Natural killer cell (primary cell): ENCODE measurements around the gene KCTD19. TPM values are rescaled to one million over a fixed set of nuclear protein-coding genes. Genes with fewer than 3 reads are reported as not detected.

Experiments
- ATAC-seq, 3 donors: fragments of 150-1000 bp in 2 of 3; fragments of 200-7000 bp in 1 of 3; cut with Tn5 transposase; 1 replicate in 1 of 3; 2 replicates in 2 of 3; pipeline ENCODE4 v1.10.0; 2021; ENCODE audit warnings: mild to moderate bottlenecking in 2 of 3, moderate library complexity in 2 of 3
- DNase-seq, 2 donors: peaks; one replicate each; pipeline versions ENCODE4 v3.0.0 to v3.0.0-alpha.2; 2013 to 2021; ENCODE audit warnings: mixed read lengths in 1 of 2
- H3K27ac ChIP-seq: one replicate; pipeline ENCODE4 v1.5.1; 2013; ENCODE audit warnings: mild to moderate bottlenecking, low read length
- H3K27me3 ChIP-seq: one replicate; pipeline ENCODE4 v1.6.1; 2013; ENCODE audit warnings: low read length; ENCODE audit not compliant: control insufficient read depth, insufficient read depth
- H3K36me3 ChIP-seq: one replicate; pipeline ENCODE4 v1.6.1; 2013; ENCODE audit warnings: low read length; ENCODE audit not compliant: control insufficient read depth, insufficient read depth
- H3K4me1 ChIP-seq: one replicate; pipeline ENCODE4 v1.6.1; 2013; ENCODE audit warnings: low read length; ENCODE audit not compliant: control insufficient read depth, insufficient read depth
- H3K4me3 ChIP-seq: one replicate; pipeline ENCODE4 v1.5.1; 2013; ENCODE audit warnings: low read length
- H3K9me3 ChIP-seq: one replicate; pipeline ENCODE4 v1.6.1; 2013; ENCODE audit warnings: low read length; ENCODE audit not compliant: control insufficient read depth, insufficient read depth
- H3K27ac Mint-ChIP-seq, 2 donors: one replicate each; pipeline ENCODE4 v1.8.0; 2022; ENCODE audit warnings: mild to moderate bottlenecking in 2 of 2, mixed read lengths in 2 of 2, moderate library complexity in 1 of 2
- H3K27me3 Mint-ChIP-seq, 2 donors: one replicate each; pipeline ENCODE4 v1.8.0; 2022; ENCODE audit warnings: low read depth in 2 of 2, mixed read lengths in 2 of 2
- H3K36me3 Mint-ChIP-seq: one replicate; pipeline ENCODE4 v1.8.0; 2022; ENCODE audit warnings: mixed read lengths
- H3K4me1 Mint-ChIP-seq, 2 donors: one replicate each; pipeline ENCODE4 v1.8.0; 2022; ENCODE audit warnings: mixed read lengths in 2 of 2
- H3K4me3 Mint-ChIP-seq: one replicate; pipeline ENCODE4 v1.8.0; 2022; ENCODE audit warnings: mild to moderate bottlenecking, moderate library complexity, mixed read lengths
- H3K9me3 Mint-ChIP-seq, 2 donors: one replicate each; pipeline ENCODE4 v1.8.0; 2022; ENCODE audit warnings: mixed read lengths in 2 of 2
- WGBS: methylation state at CpG from one replicate; pipeline ENCODE4 v1.1.7; 2013; ENCODE audit warnings: missing lambda C conversion rate; ENCODE audit not compliant: insufficient coverage; 5-methylcytosine and 5-hydroxymethylcytosine counted together
- intact Hi-C: fragments of 100-400 bp; cut with micrococcal nuclease; formaldehyde crosslinking; loops from one replicate; pipeline ENCODE4 v1.14.2; 2022
- total RNA-seq, 4 donors: library from RNA; stranded (reverse); fragments of 120-200 nt in 1 of 4; gene quantifications; one replicate each; pipeline versions ENCODE4 v1.2.3 to v1.2.4, GENCODE V29; 2013 to 2022
- TF ChIP-seq, protein P1 (sequence below): fragments of 200-600 bp; IDR thresholded peaks from one replicate; pipeline ENCODE4 v1.8.0; 2022; ENCODE audit warnings: antibody characterized with exemption

Gene KCTD19
- total RNA-seq, 3 donors from 2014 or later (not counting 1 experiment from before 2014, with no cell fraction given) = not detected

DNA sequence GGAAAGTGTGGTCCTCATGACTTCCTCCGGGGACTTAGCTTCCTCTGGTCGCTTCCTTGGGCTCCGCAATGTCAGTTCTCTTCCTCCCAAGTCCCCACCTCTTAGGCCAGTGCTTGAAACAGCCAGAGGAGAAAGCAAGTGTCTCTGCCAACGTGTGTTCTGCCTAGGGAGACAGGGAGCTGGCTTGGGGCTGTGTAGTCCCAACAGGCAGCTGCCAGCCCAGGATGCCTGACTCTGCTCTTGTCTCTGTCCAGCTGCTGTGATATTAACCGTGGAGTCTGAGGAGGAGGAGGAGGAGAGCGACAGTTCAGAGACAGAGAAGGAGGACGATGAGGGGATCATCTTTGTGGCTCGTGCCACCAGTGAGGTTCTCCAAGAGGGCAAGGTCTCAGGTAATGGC, 60.7 kb downstream of the KCTD19 start:
- H3K36me3 ChIP-seq = no peaks in the 10 kb centered on the region
- no peaks in the 10 kb centered on the region for H3K9me3 ChIP-seq
- no peak overlapping the region for H3K27ac Mint-ChIP-seq
- H3K4me1 ChIP-seq = no peaks in the 10 kb centered on the region
- ATAC-seq (no peak), DNase-seq (no peak)
- no peak overlapping the region for H3K4me3 Mint-ChIP-seq
- H3K4me1 Mint-ChIP-seq = no peaks in the 10 kb centered on the region
- no peaks in the 10 kb centered on the region for H3K9me3 Mint-ChIP-seq
- TF ChIP-seq, protein P1, sequence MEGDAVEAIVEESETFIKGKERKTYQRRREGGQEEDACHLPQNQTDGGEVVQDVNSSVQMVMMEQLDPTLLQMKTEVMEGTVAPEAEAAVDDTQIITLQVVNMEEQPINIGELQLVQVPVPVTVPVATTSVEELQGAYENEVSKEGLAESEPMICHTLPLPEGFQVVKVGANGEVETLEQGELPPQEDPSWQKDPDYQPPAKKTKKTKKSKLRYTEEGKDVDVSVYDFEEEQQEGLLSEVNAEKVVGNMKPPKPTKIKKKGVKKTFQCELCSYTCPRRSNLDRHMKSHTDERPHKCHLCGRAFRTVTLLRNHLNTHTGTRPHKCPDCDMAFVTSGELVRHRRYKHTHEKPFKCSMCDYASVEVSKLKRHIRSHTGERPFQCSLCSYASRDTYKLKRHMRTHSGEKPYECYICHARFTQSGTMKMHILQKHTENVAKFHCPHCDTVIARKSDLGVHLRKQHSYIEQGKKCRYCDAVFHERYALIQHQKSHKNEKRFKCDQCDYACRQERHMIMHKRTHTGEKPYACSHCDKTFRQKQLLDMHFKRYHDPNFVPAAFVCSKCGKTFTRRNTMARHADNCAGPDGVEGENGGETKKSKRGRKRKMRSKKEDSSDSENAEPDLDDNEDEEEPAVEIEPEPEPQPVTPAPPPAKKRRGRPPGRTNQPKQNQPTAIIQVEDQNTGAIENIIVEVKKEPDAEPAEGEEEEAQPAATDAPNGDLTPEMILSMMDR = no peak
- WGBS = 71% methylated on average over 7 of the region's 8 CpGs
- H3K27ac ChIP-seq = no peak overlapping the region
- H3K27me3 Mint-ChIP-seq = peaks cover 7 to 24% of the 10 kb centered on the region in 2 donors
- no peaks in the 10 kb centered on the region for H3K36me3 Mint-ChIP-seq
- no peaks in the 10 kb centered on the region for H3K27me3 ChIP-seq
- intact Hi-C loops = no loop called here
- no peak overlapping the region for H3K4me3 ChIP-seq

DNA sequence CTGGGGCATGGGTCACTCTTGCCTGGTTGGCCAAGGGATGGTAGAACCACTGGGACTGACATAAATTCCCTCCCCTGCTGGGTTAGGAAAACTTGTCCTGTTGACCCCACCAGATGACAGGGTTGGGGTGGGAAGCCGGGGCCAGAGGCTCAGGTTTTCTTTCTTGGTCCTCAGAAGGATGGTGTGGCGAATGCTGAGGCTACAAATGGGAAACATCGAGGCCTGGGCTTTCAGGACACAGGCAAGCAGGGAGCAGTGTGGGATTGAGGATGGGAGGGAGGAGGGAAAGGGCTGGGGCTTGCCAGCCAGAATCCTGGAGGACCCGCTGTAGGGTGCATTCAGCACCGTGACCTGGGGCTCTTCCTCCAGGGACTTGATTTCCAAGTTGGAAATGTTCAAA, 61.7 kb downstream of the KCTD19 start:
- peaks cover 7 to 24% of the 10 kb centered on the region in 2 donors for H3K27me3 Mint-ChIP-seq
- intact Hi-C loops = no loop called here
- Histone ChIP-seq H3K27ac (no peak overlapping the region), H3K9me3 (no peaks in the 10 kb centered on the region), H3K4me1 (no peaks in the 10 kb centered on the region), H3K27me3 (no peaks in the 10 kb centered on the region), H3K4me3 (no peak overlapping the region), H3K36me3 (no peaks in the 10 kb centered on the region)
- H3K4me1 Mint-ChIP-seq = no peaks in the 10 kb centered on the region
- H3K27ac Mint-ChIP-seq = no peak overlapping the region
- H3K4me3 Mint-ChIP-seq = no peak overlapping the region
- DNase-seq = no peak
- no peaks in the 10 kb centered on the region for H3K36me3 Mint-ChIP-seq
- 92% methylated on average over 5 of the region's 5 CpGs for WGBS
- ATAC-seq = no peak
- TF ChIP-seq, protein P1 = no peak
- H3K9me3 Mint-ChIP-seq = no peaks in the 10 kb centered on the region

GRCh38 chr16:67264277-67264676, 62.3 kb downstream of the KCTD19 start:
- Histone ChIP-seq H3K4me3 (no peak overlapping the region), H3K27me3 (no peaks in the 10 kb centered on the region), H3K27ac (no peak overlapping the region), H3K36me3 (no peaks in the 10 kb centered on the region), H3K4me1 (no peaks in the 10 kb centered on the region), H3K9me3 (no peaks in the 10 kb centered on the region)
- WGBS = 89% methylated on average over 9 of the region's 9 CpGs
- Mint-ChIP-seq H3K36me3 (no peaks in the 10 kb centered on the region), H3K9me3 (no peaks in the 10 kb centered on the region), H3K4me3 (no peak overlapping the region), H3K4me1 (no peaks in the 10 kb centered on the region), H3K27ac (no peak overlapping the region), H3K27me3 (peaks cover 7 to 24% of the 10 kb centered on the region in 2 donors)
- intact Hi-C loops = no loop called here
- TF ChIP-seq, protein P1 = no peak
- DNase-seq (no peak), ATAC-seq (no peak)

DNA sequence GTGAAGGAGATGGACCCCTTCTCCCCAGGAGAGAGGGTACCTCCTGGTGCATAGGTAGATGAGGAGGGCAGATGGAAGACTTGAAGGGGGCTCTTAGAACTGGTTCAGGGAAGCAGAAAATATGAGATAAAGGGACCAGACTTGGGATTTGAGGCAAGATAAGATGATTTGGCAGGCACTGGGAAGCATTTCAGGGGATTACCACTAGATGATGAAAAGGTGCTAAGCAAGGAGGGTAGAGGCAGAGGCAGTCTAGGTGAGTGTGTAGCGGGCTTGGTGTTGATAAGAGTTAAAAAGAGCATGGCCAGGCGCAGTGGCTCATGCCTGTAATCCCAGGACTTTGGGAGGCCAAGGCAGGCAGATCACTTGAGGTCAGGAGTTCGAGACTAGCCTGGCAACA, 63.3 kb downstream of the KCTD19 start:
- Histone ChIP-seq H3K27ac (no peak overlapping the region), H3K4me1 (no peaks in the 10 kb centered on the region), H3K4me3 (no peak overlapping the region), H3K27me3 (no peaks in the 10 kb centered on the region), H3K9me3 (no peaks in the 10 kb centered on the region), H3K36me3 (no peaks in the 10 kb centered on the region)
- no peak for ATAC-seq
- DNase-seq = no peak
- Mint-ChIP-seq H3K27me3 (peaks cover 7 to 24% of the 10 kb centered on the region in 2 donors), H3K4me3 (no peak overlapping the region), H3K27ac (no peak overlapping the region), H3K4me1 (no peaks in the 10 kb centered on the region), H3K9me3 (no peaks in the 10 kb centered on the region), H3K36me3 (no peaks in the 10 kb centered on the region)
- TF ChIP-seq, protein P1 = no peak
- intact Hi-C loops = no loop called here
- WGBS = 94% methylated on average over 3 of the region's 3 CpGs
